Activated naive CD8-positive, alpha-beta T cell treated with anti-CD3 and anti-CD28 coated beads, Interleukin-2, amount 10 ng/mL, durations not matched to agents 7 days and 5 days (primary cell): Measurements from ENCODE around the gene IL18R1. TPM values are rescaled to one million over a fixed set of nuclear protein-coding genes. Genes with fewer than 3 reads are reported as not detected.

Source experiments
- ATAC-seq: fragments of 150-1000 bp; cut with Tn5 transposase; one replicate; pipeline ENCODE4 v1.10.0; 2021; ENCODE audit warnings: low read depth, moderate library complexity
- POLR2A ChIA-PET: fragments of 350-600 bp; sonication (Branson Sonifier 250); formaldehyde crosslinking; loops from one replicate; lab custom pipeline; 2021; ENCODE audit warnings: antibody characterized with exemption; lab: Charles Lee
- DNase-seq: peaks from one replicate; pipeline ENCODE4 v3.0.0; 2021
- H3K27ac Mint-ChIP-seq: one replicate; pipeline ENCODE4 v1.8.0; 2022; ENCODE audit warnings: mild to moderate bottlenecking, mixed read lengths
- H3K27me3 Mint-ChIP-seq: one replicate; pipeline ENCODE4 v1.8.0; 2022; ENCODE audit warnings: mild to moderate bottlenecking, moderate library complexity, mixed read lengths
- H3K36me3 Mint-ChIP-seq: one replicate; pipeline ENCODE4 v1.8.0; 2021; ENCODE audit warnings: mild to moderate bottlenecking, mixed read lengths
- H3K4me1 Mint-ChIP-seq: one replicate; pipeline ENCODE4 v1.8.0; 2021; ENCODE audit warnings: mixed read lengths
- H3K4me3 Mint-ChIP-seq: one replicate; pipeline ENCODE4 v1.8.0; 2022; ENCODE audit warnings: mild to moderate bottlenecking, moderate library complexity, mixed read lengths
- H3K9me3 Mint-ChIP-seq: one replicate; pipeline ENCODE4 v1.8.0; 2021; ENCODE audit warnings: mixed read lengths
- total RNA-seq, 2 experiments: library from RNA; stranded (reverse); gene quantifications; one replicate each; pipeline ENCODE4 v1.2.3, GENCODE V29; 2021

IL18R1 gene
- total RNA-seq, 2 experiments from 2014 or later: 37.3 to 40.3 TPM

GRCh38 chr2:102386867-102387541, 31.4 kb downstream of the IL18R1 start:
- Mint-ChIP-seq H3K4me1 (peaks cover 16% of the 10 kb centered on the region), H3K27me3 (no peaks in the 10 kb centered on the region), H3K9me3 (peaks cover 21% of the 10 kb centered on the region), H3K27ac (no peak overlapping the region), H3K4me3 (no peak overlapping the region), H3K36me3 (peaks cover 89% of the 10 kb centered on the region)
- POLR2A ChIA-PET: no interaction called here
- ATAC-seq: no peak
- DNase-seq: no peak

GRCh38 chr2:102387763-102388546, 32.4 kb downstream of the IL18R1 start:
- Mint-ChIP-seq H3K36me3 (peaks cover 86% of the 10 kb centered on the region), H3K4me3 (no peak overlapping the region), H3K9me3 (peaks cover 18% of the 10 kb centered on the region), H3K27ac (peak overlapping the region; percentile 77), H3K27me3 (no peaks in the 10 kb centered on the region), H3K4me1 (peaks cover 16% of the 10 kb centered on the region)
- ATAC-seq (no peak), DNase-seq (no peak)
- POLR2A ChIA-PET: no interaction called here

- Mint-ChIP-seq H3K4me3 (no peak overlapping the region), H3K36me3 (peaks cover 73% of the 10 kb centered on the region), H3K4me1 (peaks cover 11% of the 10 kb centered on the region), H3K9me3 (peaks cover 3% of the 10 kb centered on the region), H3K27ac (no peak overlapping the region), H3K27me3 (no peaks in the 10 kb centered on the region)
- POLR2A ChIA-PET: no interaction called here
- DNase-seq (no peak), ATAC-seq (no peak)
Measured at GRCh38 chr2:102391565-102391964, 36.0 kb downstream of the IL18R1 start.

- Mint-ChIP-seq H3K4me1 (peaks cover 11% of the 10 kb centered on the region), H3K9me3 (peaks cover 3% of the 10 kb centered on the region), H3K27ac (no peak overlapping the region), H3K36me3 (peaks cover 73% of the 10 kb centered on the region), H3K27me3 (no peaks in the 10 kb centered on the region), H3K4me3 (no peak overlapping the region)
- ATAC-seq: no peak
- no peak for DNase-seq
- POLR2A ChIA-PET: no interaction called here
Measured at GRCh38 chr2:102392096-102392495, 36.5 kb downstream of the IL18R1 start.

GRCh38 chr2:102392942-102393341, 37.3 kb downstream of the IL18R1 start:
- DNase-seq (no peak), ATAC-seq (no peak)
- Mint-ChIP-seq H3K27ac (no peak overlapping the region), H3K4me1 (peaks cover 6% of the 10 kb centered on the region), H3K27me3 (no peaks in the 10 kb centered on the region), H3K36me3 (peaks cover 67% of the 10 kb centered on the region), H3K4me3 (no peak overlapping the region), H3K9me3 (peaks cover 3% of the 10 kb centered on the region)
- POLR2A ChIA-PET: no interaction called here

GRCh38 chr2:102396012-102396411, 40.4 kb downstream of the IL18R1 start:
- POLR2A ChIA-PET: no interaction called here

GRCh38 chr2:102397209-102397608, 41.6 kb downstream of the IL18R1 start:
- Mint-ChIP-seq H3K27me3 (no peaks in the 10 kb centered on the region), H3K4me3 (no peak overlapping the region), H3K27ac (no peak overlapping the region), H3K4me1 (peaks cover 26% of the 10 kb centered on the region), H3K9me3 (peaks cover 3% of the 10 kb centered on the region), H3K36me3 (peaks cover 51% of the 10 kb centered on the region)
- POLR2A ChIA-PET: no interaction called here
- no peak for DNase-seq
- ATAC-seq: no peak

More at GRCh38 chr2:102396012-102396411, 40.4 kb downstream of the IL18R1 start:
- H3K9me3 Mint-ChIP-seq: peaks cover 3% of the 10 kb centered on the region
- no peak for ATAC-seq
- no peak overlapping the region for H3K27ac Mint-ChIP-seq
- DNase-seq: no peak
- H3K36me3 Mint-ChIP-seq: peaks cover 60% of the 10 kb centered on the region
- H3K27me3 Mint-ChIP-seq: no peaks in the 10 kb centered on the region
- H3K4me1 Mint-ChIP-seq: peaks cover 24% of the 10 kb centered on the region
- H3K4me3 Mint-ChIP-seq: no peak overlapping the region

GRCh38 chr2:102399499-102400141, 44.0 kb downstream of the IL18R1 start:
- no peak overlapping the region for H3K4me3 Mint-ChIP-seq
- H3K36me3 Mint-ChIP-seq: peaks cover 38% of the 10 kb centered on the region
- no peaks in the 10 kb centered on the region for H3K27me3 Mint-ChIP-seq
- peaks cover 1% of the 10 kb centered on the region for H3K9me3 Mint-ChIP-seq
- ATAC-seq: peak; percentile 58
- no peak for DNase-seq
- H3K27ac Mint-ChIP-seq: no peak overlapping the region
- POLR2A ChIA-PET: no interaction called here
- H3K4me1 Mint-ChIP-seq: peaks cover 27% of the 10 kb centered on the region

GRCh38 chr2:102401456-102401855, 45.9 kb downstream of the IL18R1 start:
- Mint-ChIP-seq H3K4me3 (no peak overlapping the region), H3K9me3 (peaks cover 1% of the 10 kb centered on the region), H3K36me3 (peaks cover 30% of the 10 kb centered on the region), H3K27ac (no peak overlapping the region), H3K4me1 (peaks cover 27% of the 10 kb centered on the region), H3K27me3 (no peaks in the 10 kb centered on the region)
- no peak for DNase-seq
- no peak for ATAC-seq
- POLR2A ChIA-PET: interaction anchor here (0.8 kb wide), 1 partner anchor 16 kb away, joined by 3 read pairs; no protein-coding TSS in a partner anchor

GRCh38 chr2:102401865-102402264, 46.3 kb downstream of the IL18R1 start:
- H3K4me1 Mint-ChIP-seq: peaks cover 27% of the 10 kb centered on the region
- no peak overlapping the region for H3K27ac Mint-ChIP-seq
- H3K36me3 Mint-ChIP-seq: peaks cover 26% of the 10 kb centered on the region
- no peak overlapping the region for H3K4me3 Mint-ChIP-seq
- DNase-seq (no peak), ATAC-seq (no peak)
- POLR2A ChIA-PET: interaction anchor here (0.8 kb wide), 1 partner anchor 16 kb away, joined by 3 read pairs; no protein-coding TSS in a partner anchor
- H3K27me3 Mint-ChIP-seq: no peaks in the 10 kb centered on the region
- peaks cover 1% of the 10 kb centered on the region for H3K9me3 Mint-ChIP-seq

GRCh38 chr2:102410952-102411351, 55.4 kb downstream of the IL18R1 start:
- Mint-ChIP-seq H3K4me1 (peaks cover 7% of the 10 kb centered on the region), H3K27ac (no peak overlapping the region), H3K36me3 (peaks cover 62% of the 10 kb centered on the region), H3K9me3 (peaks cover 34% of the 10 kb centered on the region), H3K27me3 (no peaks in the 10 kb centered on the region), H3K4me3 (no peak overlapping the region)
- POLR2A ChIA-PET: no interaction called here
- no peak for DNase-seq
- ATAC-seq: no peak

- POLR2A ChIA-PET: no interaction called here
- ATAC-seq: no peak
Measured at GRCh38 chr2:102412199-102412598, 56.6 kb downstream of the IL18R1 start.

GRCh38 chr2:102417946-102418345, 62.4 kb downstream of the IL18R1 start:
- POLR2A ChIA-PET: interaction anchor here (0.5 to 2.3 kb wide), 5 partner anchors 10 to 141 kb away, joined by 3 to 12 read pairs (median 3); partner anchors contain the start of gene IL18R1
- H3K27me3 Mint-ChIP-seq: no peaks in the 10 kb centered on the region
- H3K4me1 Mint-ChIP-seq: peaks cover 57% of the 10 kb centered on the region
- H3K4me3 Mint-ChIP-seq: peak overlapping the region; percentile 74
- H3K27ac Mint-ChIP-seq: peak overlapping the region; percentile 97
- peaks cover 16% of the 10 kb centered on the region for H3K9me3 Mint-ChIP-seq
- DNase-seq (no peak), ATAC-seq (peak; percentile 79)
- H3K36me3 Mint-ChIP-seq: peaks cover 72% of the 10 kb centered on the region

More at GRCh38 chr2:102412199-102412598, 56.6 kb downstream of the IL18R1 start:
- Mint-ChIP-seq H3K36me3 (peaks cover 71% of the 10 kb centered on the region), H3K27me3 (no peaks in the 10 kb centered on the region), H3K4me3 (no peak overlapping the region), H3K4me1 (peaks cover 16% of the 10 kb centered on the region), H3K9me3 (peaks cover 38% of the 10 kb centered on the region), H3K27ac (no peak overlapping the region)
- no peak for DNase-seq
